A549 (cell line): Measurements from ENCODE around the gene TCERG1L.

ENCODE experiments used
- CBX2 ChIP-seq: fragments of 200-600 bp; sonication (generic); IDR thresholded peaks from 2 replicates; pipeline ENCODE4 v1.6.1; 2016; ENCODE audit warnings: low read depth, mild to moderate bottlenecking, borderline replicate concordance
- CHD4 ChIP-seq: fragments of 200-600 bp; sonication (generic); IDR thresholded peaks from 2 replicates; pipeline ENCODE4 v1.6.1; 2016; ENCODE audit warnings: antibody characterized with exemption, mild to moderate bottlenecking, borderline replicate concordance
- CTCF ChIP-seq: fragments of >200 bp; sonication (Bioruptor Twin); formaldehyde crosslinking; IDR thresholded peaks from 3 replicates; pipeline ENCODE4 v1.5.1; 2016
- HDAC2 ChIP-seq: fragments of 200-600 bp; sonication (generic); IDR thresholded peaks from 2 replicates; pipeline ENCODE4 v1.6.1; 2016
- MYC ChIP-seq: IDR thresholded peaks from 2 replicates; pipeline ENCODE4 v1.6.1; 2012; ENCODE audit warnings: mild to moderate bottlenecking, inconsistent platforms, low read length, improper control_type of control experiment, borderline replicate concordance
- NPAS2 ChIP-seq: fragments of 250-450 bp; sonication (Bioruptor Pico); IDR thresholded peaks from 2 replicates; pipeline ENCODE4 v1.8.0; 2022; ENCODE audit warnings: mild to moderate bottlenecking, moderate library complexity, borderline replicate concordance
- POLR2A ChIP-seq: IDR thresholded peaks from 2 replicates; pipeline ENCODE4 v1.6.1; 2012; ENCODE audit warnings: mild to moderate bottlenecking, low read length
- POLR2AphosphoS2 ChIP-seq: conservative IDR thresholded peaks from 2 replicates; pipeline ENCODE4 v1.6.1; 2012; ENCODE audit warnings: low read length, improper control_type of control experiment, inconsistent platforms
- RARB ChIP-seq: fragments of 250-450 bp; sonication (Bioruptor Pico); IDR thresholded peaks from 2 replicates; pipeline ENCODE4 v1.8.0; 2021; ENCODE audit warnings: mild to moderate bottlenecking, moderate library complexity
- USF2 ChIP-seq: fragments of 450-650 bp; IDR thresholded peaks from 2 replicates; pipeline ENCODE4 v1.6.1; 2014; ENCODE audit warnings: antibody characterized with exemption
- TF ChIP-seq, protein P1 (sequence below): fragments of 250-450 bp; sonication (Bioruptor Pico); IDR thresholded peaks from 2 replicates; pipeline ENCODE4 v1.5.0; 2021; ENCODE audit warnings: mild to moderate bottlenecking, moderate library complexity, borderline replicate concordance
- TF ChIP-seq, protein P2 (sequence below): fragments of 200-600 bp; sonication (generic); IDR thresholded peaks from 2 replicates; pipeline ENCODE4 v1.6.1; 2016; ENCODE audit warnings: antibody characterized with exemption, mild to moderate bottlenecking, moderate library complexity

DNA sequence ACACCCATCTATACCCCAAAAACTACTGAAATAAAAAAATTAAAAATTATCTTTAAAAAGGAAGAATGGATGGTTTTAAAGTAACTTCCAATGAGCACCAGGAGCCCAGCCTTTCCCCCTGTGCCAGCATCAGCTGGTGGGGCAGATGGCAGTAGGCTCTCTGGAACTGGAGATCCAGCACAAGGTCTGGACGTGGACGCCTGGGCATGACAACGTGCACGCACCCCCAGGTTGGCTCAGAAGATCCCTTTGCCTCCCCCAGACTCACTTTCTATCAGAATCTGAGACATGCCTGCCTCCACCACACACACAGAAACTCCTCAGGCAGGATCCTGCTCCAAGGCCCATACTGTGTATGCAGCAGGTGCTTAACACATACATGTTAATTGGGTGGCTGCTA, 35.8 kb downstream of the TCERG1L start:
- no peak for TF ChIP-seq CTCF
- TF ChIP-seq, protein P1, sequence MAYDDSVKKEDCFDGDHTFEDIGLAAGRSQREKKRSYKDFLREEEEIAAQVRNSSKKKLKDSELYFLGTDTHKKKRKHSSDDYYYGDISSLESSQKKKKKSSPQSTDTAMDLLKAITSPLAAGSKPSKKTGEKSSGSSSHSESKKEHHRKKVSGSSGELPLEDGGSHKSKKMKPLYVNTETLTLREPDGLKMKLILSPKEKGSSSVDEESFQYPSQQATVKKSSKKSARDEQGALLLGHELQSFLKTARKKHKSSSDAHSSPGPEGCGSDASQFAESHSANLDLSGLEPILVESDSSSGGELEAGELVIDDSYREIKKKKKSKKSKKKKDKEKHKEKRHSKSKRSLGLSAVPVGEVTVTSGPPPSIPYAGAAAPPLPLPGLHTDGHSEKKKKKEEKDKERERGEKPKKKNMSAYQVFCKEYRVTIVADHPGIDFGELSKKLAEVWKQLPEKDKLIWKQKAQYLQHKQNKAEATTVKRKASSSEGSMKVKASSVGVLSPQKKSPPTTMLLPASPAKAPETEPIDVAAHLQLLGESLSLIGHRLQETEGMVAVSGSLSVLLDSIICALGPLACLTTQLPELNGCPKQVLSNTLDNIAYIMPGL (CRISPR knock-in tag) = no peak
- no peak for TF ChIP-seq POLR2A
- TF ChIP-seq CHD4 = no peak
- TF ChIP-seq, protein P2, sequence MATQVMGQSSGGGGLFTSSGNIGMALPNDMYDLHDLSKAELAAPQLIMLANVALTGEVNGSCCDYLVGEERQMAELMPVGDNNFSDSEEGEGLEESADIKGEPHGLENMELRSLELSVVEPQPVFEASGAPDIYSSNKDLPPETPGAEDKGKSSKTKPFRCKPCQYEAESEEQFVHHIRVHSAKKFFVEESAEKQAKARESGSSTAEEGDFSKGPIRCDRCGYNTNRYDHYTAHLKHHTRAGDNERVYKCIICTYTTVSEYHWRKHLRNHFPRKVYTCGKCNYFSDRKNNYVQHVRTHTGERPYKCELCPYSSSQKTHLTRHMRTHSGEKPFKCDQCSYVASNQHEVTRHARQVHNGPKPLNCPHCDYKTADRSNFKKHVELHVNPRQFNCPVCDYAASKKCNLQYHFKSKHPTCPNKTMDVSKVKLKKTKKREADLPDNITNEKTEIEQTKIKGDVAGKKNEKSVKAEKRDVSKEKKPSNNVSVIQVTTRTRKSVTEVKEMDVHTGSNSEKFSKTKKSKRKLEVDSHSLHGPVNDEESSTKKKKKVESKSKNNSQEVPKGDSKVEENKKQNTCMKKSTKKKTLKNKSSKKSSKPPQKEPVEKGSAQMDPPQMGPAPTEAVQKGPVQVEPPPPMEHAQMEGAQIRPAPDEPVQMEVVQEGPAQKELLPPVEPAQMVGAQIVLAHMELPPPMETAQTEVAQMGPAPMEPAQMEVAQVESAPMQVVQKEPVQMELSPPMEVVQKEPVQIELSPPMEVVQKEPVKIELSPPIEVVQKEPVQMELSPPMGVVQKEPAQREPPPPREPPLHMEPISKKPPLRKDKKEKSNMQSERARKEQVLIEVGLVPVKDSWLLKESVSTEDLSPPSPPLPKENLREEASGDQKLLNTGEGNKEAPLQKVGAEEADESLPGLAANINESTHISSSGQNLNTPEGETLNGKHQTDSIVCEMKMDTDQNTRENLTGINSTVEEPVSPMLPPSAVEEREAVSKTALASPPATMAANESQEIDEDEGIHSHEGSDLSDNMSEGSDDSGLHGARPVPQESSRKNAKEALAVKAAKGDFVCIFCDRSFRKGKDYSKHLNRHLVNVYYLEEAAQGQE = no peak
- TF ChIP-seq CBX2 = no peak
- no peak for TF ChIP-seq USF2
- no peak for TF ChIP-seq RARB (CRISPR knock-in tag)
- TF ChIP-seq HDAC2 = no peak
- no peak for TF ChIP-seq MYC
- TF ChIP-seq NPAS2 (CRISPR knock-in tag) = no peak
- TF ChIP-seq POLR2AphosphoS2 = no peak
